ENCODE data around the gene COL4A1.

COL4A1 gene

GRCh38 chr13:110237875-110238817 lies 68.8 kb downstream of the COL4A1 start:
- DNase-seq (ENCODE audit: low read depth in 2 of 2): no peak

- no peak for DNase-seq (ENCODE audit: low read depth in 2 of 2)
Observed at GRCh38 chr13:110236831-110237261, 70.1 kb downstream of the COL4A1 start.

GRCh38 chr13:110236431-110236830 lies 70.5 kb downstream of the COL4A1 start:
- DNase-seq (ENCODE audit: low read depth in 2 of 2): no peak

- DNase-seq (ENCODE audit: low read depth in 2 of 2): no peak
Observed at GRCh38 chr13:110234532-110234931, 72.4 kb downstream of the COL4A1 start.

GRCh38 chr13:110233951-110234280 lies 73.0 kb downstream of the COL4A1 start:
- no peak for DNase-seq (ENCODE audit: low read depth in 2 of 2)

GRCh38 chr13:110233181-110233950 lies 73.6 kb downstream of the COL4A1 start:
- no peak for DNase-seq (ENCODE audit: low read depth in 2 of 2)

- no peak for DNase-seq (ENCODE audit: low read depth in 2 of 2)
Observed at GRCh38 chr13:110232756-110233155, 74.2 kb downstream of the COL4A1 start.

GRCh38 chr13:110232142-110232541 lies 74.8 kb downstream of the COL4A1 start:
- DNase-seq (ENCODE audit: low read depth in 2 of 2): no peak

- no peak for DNase-seq (ENCODE audit: low read depth in 2 of 2)
Observed at GRCh38 chr13:110231348-110232047, 75.5 kb downstream of the COL4A1 start.

GRCh38 chr13:110230661-110231347 lies 76.2 kb downstream of the COL4A1 start:
- no peak for DNase-seq (ENCODE audit: low read depth in 2 of 2)

- no peak for DNase-seq (ENCODE audit: low read depth in 2 of 2)
Observed at GRCh38 chr13:110229905-110230563, 76.9 kb downstream of the COL4A1 start.

GRCh38 chr13:110228936-110229904 lies 77.7 kb downstream of the COL4A1 start:
- no peak for DNase-seq (ENCODE audit: low read depth in 2 of 2)

GRCh38 chr13:110227864-110228643 lies 78.9 kb downstream of the COL4A1 start:
- no peak for DNase-seq (ENCODE audit: low read depth in 2 of 2)

- no peak for DNase-seq (ENCODE audit: low read depth in 2 of 2)
Observed at GRCh38 chr13:110227416-110227815, 79.5 kb downstream of the COL4A1 start.

GRCh38 chr13:110225609-110226574 lies 81.1 kb downstream of the COL4A1 start:
- no peak for DNase-seq (ENCODE audit: low read depth in 2 of 2)

GRCh38 chr13:110225003-110225402 lies 82.0 kb downstream of the COL4A1 start:
- no peak for DNase-seq (ENCODE audit: low read depth in 2 of 2)

- no peak for DNase-seq (ENCODE audit: low read depth in 2 of 2)
Observed at GRCh38 chr13:110224519-110224918, 82.4 kb downstream of the COL4A1 start.

All from stimulated activated CD8-positive, alpha-beta memory T cell treated with anti-CD3 and anti-CD28 coated beads, Interleukin-15, amount 100 ng/mL, for 4 hours (primary cell).